CD4-positive, alpha-beta T cell treated with Interferon gamma for 1 hour (primary cell): ENCODE measurements around the gene NACA.
A peak's percentile ranks its signal among the peaks of the same experiment; 100 is the strongest.

Experiments used
- DNase-seq: peaks from one replicate; pipeline ENCODE4 v3.0.0-alpha.2; 2020

The NACA gene

GRCh38 chr12:56687223-56688128, 37.6 kb downstream of the NACA start:
- peak; percentile 69 for DNase-seq

GRCh38 chr12:56684745-56685359, 40.2 kb downstream of the NACA start:
- no peak for DNase-seq

GRCh38 chr12:56682323-56682722, 42.8 kb downstream of the NACA start:
- DNase-seq = no peak

- DNase-seq = no peak
Observed at GRCh38 chr12:56679883-56680575, 45.1 kb downstream of the NACA start.

- no peak for DNase-seq
Observed at GRCh38 chr12:56678852-56679251, 46.2 kb downstream of the NACA start.

- no peak for DNase-seq
Observed at GRCh38 chr12:56677680-56678079, 47.4 kb downstream of the NACA start.

- DNase-seq = no peak
Observed at GRCh38 chr12:56676851-56677580, 48.1 kb downstream of the NACA start.

GRCh38 chr12:56671608-56672007, 53.5 kb downstream of the NACA start:
- DNase-seq = no peak

GRCh38 chr12:56670836-56671235, 54.3 kb downstream of the NACA start:
- no peak for DNase-seq

GRCh38 chr12:56668197-56668457, 57.0 kb downstream of the NACA start:
- DNase-seq = no peak
